Myocyte (in vitro differentiated cells): Measurements from ENCODE around the gene RAB7A. TPM values are rescaled to one million over a fixed set of nuclear protein-coding genes. Genes with fewer than 3 reads are reported as not detected.
A peak's percentile ranks its signal among the peaks of the same experiment; 100 is the strongest.

ENCODE experiments used
- DNase-seq: peaks from one replicate; pipeline ENCODE4 v3.0.0-alpha.2; 2012; ENCODE audit warnings: low read depth
- polyA plus RNA-seq: library from polyadenylated mRNA; unstranded; fragments of >200 nt; gene quantifications from one replicate; pipeline ENCODE4 v1.2.1, GENCODE V29; 2012; ENCODE audit warnings: missing spikeins
- total RNA-seq: library from RNA; depleted of rRNA; stranded (reverse); fragments of >200 nt; gene quantifications from 2 replicates; pipeline ENCODE4 v1.2.3, GENCODE V29; 2014

Gene RAB7A
- 73.2 and 109 TPM in 2 replicates for total RNA-seq
- 265 TPM for polyA plus RNA-seq

DNA sequence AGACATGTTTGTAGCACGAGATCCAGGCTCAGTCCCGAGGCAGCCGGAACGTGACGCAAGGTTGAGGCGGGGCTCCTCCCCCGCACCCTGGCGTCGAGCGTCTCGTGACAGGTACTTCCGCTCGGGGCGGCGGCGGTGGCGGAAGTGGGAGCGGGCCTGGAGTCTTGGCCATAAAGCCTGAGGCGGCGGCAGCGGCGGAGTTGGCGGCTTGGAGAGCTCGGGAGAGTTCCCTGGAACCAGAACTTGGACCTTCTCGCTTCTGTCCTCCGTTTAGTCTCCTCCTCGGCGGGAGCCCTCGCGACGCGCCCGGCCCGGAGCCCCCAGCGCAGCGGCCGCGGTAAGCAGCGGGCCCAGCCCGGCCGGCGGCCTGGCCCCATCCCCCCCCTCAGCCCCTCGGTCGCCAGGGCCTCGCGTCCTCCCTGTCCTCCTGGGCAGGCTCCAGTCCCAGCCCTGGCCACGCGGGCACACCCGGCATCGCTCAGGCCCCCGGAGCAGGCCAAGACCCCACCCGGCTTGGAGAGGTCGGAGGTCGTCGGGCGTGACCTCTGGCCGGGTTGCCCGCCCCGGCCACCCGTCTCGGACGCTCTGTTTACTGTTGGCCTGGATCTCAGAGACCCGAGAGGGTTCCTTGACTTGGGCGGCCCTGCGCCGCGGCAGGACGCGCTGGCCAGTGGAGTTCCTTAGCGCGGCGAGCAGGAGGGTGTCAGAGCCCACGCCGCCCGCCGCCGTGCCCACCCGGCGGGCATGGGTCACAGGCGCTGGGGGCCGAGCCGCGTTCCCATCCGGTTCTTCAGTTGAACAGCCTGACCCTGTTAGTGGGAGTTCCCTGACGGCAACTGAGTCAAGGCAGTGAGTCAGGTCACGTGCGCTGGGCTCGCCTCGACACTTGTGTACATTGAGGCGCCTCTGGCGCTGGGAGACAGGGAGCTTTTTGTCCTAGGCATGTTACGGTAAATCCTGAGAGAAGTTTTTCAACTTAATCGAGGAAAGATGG, at the start of gene RAB7A:
TSS of gene RAB7A (plus strand) at position 161 of the 994 bp plus-strand sequence. CDS start 69,185 bp downstream, outside the sequence.
- DNase-seq: peak; percentile 99

DNA sequence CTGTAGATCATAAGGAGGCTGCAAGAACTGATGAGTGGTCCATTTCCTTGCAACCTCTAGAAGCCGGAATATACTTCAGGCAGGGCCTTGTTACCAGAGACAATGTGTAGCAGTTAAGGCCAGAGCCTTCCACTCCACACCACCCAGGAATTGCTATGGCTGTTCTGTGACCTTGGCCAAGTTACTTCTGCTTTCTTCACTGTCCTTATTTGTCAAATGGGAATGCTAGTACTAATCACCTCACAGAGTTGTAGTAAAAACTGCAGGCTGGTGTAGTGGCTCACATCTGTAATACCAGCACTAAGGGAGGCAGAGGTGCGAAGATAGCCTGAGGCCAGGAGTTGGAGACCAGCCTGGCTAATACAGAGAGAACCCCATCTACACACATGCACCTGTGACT, 46.6 kb upstream of the RAB7A start:
- no peak for DNase-seq

DNA sequence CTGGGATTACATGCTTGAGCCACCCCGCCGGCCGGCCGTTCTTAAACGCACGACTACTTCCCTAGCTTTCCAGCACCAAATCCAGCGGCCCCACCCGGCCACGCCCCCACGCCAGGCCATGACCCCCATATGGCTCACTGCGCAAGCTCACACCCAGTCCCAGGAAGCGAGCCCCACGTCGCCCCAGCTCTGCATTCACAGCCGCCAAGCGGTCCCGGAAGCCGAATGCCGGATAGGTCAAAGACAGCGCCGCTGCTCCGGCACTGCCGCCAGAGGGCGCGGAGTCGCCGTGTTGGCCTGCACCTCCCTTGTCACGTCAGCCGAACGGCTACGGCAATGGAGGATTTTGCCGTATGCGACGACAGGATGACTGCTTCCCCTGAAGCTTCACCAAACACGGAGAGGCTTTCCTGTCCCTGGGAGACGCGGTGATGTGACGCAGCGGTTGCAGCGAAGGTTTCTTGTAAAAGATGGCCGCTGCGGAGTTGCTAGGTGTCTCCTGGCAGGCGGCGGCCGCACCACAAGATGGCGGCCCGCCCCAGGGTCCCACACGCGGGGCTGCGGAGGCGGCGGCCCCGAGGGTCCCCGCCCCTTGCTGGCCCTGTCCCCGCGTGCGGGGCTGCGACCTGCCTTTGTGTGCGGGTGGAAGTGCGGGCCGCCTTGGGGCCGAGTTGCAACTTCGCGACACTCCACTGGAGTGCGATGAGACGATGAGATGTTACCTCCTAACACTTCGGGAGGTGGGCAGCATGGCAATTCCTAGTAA, 45.2 kb upstream of the RAB7A start:
- DNase-seq: peak; percentile 98

DNA sequence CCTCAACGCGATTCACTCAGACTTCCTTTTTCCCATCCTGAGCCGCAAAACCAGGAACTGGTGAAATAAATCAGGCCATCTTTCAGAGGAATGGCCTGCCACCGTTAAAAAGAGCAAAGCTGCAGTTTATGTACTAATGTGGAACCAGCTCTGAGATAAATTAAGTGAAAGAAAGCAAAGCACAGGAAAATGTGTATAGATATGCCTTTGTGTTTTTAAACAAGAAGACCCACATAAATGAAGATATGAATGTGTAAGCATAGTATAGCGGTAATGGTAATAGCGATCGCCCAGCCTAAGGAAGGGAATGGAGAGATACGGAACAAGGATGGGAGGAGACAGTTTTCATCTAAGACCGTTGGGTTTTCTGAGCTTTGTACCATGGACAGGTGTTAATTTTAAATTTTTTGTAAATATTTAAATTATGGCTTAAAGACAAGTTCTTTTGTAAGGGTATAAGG, 44.6 kb upstream of the RAB7A start:
- no peak for DNase-seq

DNA sequence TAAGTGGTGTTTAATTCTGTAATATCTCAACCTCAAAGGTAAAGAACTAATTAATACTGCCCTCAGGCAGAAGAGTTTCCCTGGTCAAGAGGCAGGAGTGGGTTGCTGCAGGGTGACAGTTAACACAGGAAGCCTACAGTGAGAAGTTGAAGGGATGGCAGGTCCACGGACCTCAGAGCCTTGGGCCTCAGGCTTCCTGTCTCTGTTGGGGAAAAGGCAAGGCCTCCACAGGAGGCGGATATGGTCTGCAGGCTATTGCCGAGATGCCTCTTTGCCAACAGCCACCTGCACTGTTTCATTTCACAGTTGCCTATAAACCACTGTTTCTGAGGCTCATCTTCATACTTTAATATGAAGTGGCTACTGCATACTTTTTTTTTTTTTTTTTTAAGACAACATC, 42.0 kb upstream of the RAB7A start:
- DNase-seq: no peak

DNA sequence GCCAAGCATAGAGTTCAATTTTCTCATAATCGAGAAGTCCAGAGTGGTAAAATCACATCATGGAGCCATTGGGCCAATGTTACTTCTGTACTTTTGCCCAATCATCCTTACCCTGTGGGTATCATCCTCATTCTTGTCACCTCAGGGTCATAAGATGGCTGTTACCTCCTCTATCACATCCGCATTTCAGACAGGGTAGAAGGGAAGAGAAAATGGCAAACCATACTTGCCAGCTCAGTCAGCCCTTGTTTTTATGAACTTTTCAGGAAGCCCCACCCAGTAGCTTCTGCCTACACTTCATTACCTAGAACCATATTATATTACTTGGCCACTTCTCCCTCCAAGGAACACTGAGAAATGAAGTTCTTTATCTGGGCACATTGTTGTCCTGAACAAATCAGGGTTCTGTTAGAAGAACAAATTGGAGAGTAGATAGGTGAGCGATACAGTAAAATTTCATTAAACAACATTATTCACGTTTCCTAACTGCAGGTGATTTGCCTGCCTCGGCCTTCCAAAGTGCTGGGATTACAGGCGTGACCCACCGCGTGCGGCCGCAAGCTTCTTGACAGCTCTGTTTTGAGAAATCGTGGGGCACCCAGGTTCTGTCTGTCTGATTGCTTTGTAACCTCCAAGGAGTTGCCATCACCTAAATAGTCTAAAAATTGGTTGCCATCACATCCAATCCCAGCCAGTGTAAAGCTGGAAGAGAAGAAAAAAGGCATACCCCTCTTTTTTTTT, 40.8 kb upstream of the RAB7A start:
- no peak for DNase-seq

DNA sequence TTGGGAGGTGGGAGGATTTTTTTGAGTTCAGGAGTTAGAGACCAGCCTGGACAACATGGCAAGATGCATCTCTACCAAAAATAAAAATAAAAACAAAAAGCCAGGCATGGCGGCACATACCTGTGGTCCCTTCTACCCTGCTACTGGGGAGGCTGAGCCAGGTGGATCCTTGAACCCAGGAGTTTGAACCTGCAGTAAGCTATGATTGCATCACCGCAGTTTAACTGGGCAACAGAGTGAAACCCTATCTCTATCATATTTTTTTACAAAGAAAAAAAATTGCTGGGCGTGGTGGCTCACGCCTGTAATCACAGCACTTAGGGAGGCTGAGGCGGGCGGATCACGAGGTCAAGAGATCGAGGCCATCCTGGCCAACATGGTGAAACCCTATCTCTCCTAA, 39.5 kb upstream of the RAB7A start:
- DNase-seq: no peak

DNA sequence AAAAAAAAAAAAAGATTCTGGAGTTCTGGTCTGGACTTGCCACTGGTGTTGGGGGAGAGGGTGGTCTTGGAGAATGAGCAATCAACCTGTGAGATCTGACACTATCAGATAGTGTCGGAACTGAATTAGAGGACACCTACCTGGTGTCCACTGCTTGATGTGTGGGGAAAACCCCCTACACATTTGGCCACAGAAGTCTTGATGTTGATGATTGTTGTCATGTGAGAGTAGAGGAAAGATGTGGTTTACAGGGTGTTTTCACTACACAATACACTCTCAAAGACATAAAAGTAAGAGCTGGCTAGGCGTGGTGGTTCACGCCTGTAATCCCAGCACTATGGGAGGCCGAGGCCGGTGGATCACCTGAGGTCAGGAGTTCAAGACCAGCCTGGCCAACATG, 36.9 kb upstream of the RAB7A start:
- no peak for DNase-seq

DNA sequence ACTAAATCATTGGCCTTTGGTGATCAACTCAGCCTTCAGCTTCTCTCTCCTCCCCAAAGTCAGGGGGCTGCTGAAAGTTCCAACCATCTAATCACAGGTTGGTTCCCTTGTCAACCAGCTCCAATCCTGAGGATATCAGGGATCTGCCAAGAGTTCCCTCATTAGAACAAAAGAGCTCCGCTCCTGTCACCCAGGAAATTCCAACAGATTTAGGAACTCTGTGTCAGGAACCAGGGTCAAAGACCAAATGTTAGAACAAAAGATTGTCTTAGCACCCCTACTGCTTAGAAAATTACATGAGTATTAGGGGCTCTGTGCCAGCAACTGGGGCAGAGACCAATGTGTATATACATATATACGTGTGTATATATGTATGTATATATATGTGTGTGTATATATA, 32.3 kb upstream of the RAB7A start:
- no peak for DNase-seq

DNA sequence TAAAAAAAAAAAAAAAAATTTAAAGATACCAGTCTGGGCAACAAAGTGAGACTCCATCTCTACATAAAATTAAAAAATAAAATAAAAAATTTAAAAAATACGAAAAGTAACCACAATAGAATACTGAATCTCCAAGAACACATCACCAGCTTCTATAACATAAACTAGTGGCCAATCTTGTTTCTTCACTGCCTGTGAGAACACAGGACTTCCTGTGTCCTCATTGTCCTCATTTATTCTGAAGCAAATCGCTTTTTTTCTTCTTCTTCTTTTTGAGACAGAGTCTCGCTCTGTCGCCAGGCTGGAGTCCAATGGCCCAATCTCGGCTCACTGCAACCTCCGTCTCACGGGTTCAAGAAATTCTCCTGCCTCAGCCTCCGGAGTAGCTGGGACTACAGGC, 28.6 kb upstream of the RAB7A start:
- DNase-seq: no peak

DNA sequence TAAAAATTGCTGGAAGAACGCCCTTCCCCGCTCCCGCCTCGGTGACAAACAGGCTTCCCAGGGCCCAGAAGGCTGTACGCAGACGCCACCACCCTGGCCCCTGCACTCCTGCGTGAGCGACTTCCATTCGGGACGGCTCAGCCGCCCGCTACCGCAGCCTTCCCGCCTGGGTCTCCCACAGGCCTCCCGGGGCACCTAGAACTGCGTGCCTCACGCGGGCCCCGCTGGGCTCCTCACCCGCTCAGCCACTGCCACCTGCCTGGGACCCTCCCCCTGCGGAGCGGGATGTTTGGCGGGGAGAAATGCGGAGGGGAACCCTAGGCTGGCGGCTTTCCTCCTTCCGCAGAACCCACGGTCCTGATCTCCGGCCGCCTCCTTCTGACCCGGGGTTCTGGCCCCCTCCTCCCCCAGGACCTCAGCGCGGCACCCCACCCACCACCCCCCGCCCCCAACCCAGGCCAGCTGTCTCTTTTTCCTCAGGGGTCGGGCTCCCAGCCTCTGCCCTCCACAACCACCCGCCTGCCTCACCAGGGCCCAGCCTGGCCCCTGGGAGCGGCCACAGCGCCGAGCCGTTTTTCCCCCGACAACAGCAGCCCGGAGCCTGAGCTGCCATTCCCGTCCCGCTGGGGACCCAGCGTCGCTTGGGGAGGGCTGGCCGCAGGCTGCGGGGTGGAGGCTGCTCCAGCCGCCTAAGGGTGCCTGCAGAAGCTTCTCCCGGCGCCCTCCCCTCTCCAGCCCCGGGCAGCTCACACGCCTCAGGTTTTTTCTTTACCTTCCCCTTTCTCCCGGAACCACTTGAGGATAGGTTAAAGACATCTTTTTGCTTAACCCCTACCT, 27.6 kb upstream of the RAB7A start:
- DNase-seq: peak; percentile 19

DNA sequence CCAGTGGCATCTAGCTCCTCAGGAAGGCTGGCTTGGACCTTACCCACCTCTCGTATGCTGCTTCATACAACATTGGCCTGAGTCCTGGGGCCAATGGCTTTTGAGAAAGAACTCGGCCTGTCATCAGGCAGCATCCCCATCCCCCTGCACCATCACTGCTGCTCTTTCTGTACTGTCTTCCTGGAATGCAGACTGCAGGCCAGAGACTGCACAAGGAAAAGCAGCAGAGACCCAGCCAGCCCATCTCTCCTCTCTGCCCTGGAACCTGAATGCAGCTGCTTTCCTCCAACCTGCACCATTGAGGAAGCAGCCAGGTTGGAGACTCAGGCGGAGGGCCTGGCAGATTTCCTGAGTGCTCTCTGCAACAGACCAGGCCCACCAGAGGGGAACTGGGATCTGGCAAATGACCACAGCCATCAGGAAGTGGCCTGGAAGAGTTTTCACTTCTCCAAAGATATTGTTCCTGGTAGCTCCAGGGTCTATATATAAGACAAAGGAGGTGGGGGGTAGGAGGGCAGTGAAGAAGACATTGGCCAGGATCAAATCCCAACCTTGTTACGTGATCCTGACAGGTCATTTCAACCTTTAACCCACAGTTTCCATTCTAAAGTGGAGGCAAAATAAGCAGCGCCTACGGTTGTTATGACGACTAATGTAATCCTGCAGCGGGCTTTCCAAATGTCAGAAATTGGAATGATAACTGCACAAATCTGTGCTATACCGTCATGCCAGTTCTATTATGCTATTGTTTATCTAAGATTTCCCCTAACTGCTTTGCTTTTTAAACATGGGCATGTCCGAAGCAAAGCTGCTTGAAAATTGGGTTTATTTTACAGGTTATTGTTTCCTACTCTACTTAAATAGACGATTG, 24.4 kb upstream of the RAB7A start:
- DNase-seq: no peak

DNA sequence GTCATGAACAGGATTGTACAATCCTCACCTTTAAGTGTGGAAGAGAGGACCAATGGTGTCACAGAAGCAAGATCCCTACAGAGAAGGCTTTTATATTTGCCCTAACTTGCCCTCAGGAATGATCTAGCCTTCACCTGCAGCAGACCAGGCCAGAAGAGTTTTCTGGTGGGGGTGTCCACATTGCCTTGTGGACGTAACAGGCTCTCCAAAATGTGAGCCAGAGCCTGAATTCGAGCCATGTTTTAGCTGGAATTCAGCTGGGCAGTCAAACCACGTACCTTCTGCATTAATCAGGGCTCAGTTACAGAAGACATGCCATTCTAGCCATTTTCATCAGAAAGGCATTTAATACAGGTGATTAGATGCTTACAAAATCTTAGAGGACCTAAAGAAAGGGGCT, 23.6 kb upstream of the RAB7A start:
- DNase-seq: no peak

DNA sequence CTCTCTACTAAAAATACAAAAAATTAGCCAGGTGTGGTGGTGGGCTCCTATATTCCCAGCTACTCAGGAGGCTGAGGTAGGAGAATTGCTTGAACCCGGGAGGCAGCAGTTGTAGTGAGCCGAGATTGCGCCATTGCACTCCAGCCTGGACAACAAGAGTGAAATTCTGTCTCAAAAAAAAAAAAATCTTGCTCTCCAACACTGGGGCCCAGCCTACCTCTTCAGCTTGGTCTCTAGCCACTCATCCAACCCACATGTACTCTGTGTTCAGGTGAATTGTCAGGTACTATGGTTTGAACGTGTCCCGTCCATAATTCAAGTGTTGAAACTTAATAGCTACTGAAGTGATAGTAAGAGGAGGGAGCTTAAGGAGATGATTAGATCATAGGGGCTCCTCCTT, 22.4 kb upstream of the RAB7A start:
- no peak for DNase-seq

DNA sequence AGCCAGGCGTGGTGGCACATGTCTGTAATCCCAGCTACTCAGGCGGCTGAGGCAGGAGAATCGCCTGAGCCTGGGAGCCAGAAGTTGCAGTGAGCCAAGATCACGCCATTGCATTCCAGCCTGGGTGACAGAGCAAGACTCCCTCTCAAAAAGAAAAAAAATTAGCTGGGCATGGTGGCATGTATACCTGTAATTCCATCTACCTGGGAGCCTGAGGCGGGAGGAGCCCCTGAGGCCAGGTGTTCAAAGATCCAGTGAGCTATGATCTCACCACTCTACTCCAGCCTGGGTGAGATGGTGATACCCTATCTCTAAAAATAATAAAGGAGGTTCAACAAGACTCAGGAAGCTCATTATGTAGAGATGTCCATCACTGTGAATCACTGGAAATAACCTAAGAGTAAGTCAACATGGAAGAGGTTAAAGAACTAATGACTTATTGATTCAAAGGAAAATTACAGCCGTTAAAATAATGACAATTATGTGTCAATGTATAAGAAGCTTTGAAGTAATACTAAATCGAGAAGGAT, 19.8 kb upstream of the RAB7A start:
- no peak for DNase-seq

DNA sequence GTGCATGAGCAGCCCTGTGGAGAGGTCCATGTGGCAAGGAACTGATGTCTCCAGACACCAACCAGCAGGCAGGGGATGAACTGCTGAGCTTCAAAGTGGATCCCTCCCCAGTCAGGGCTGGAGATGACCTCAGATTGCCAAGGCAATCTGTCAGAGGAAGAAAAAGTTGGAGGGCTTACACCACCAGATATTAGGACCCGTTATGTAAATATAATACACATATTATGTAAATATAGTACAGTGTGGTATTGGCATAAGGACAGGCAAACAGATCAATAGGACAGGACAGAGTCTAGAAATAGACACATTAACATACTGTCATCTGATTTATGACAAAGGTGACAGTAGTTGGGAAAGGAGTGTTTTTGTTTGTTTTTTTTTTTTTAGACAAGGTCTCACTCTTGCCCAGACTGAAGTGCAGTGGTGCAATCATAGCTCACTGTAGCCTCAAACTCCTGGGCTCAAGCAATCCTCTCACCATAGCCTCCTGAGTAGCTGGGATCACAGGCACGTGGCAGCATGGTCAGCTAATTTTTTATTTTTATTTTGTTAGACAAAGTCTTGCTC, 18.0 kb upstream of the RAB7A start:
- DNase-seq: no peak

DNA sequence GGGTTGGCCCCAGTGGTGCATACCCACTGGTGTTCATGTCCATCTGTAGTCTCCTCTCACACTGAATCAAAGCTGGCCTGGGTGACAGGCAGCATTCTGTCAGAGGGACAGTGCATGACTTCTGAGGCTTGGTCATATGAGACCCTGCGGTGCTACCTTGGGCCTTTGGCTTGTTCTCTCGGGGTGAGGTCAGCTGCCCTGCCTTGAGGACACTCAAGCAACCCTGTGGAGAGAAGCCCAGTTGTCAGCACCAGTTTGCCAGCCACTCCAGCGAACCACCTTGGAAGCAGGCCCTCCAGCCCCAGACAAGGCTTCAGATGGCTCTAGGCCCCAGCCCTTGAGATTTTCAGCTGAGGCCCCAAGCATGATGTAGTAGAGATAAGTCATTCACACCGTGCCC, 16.9 kb upstream of the RAB7A start:
- no peak for DNase-seq

DNA sequence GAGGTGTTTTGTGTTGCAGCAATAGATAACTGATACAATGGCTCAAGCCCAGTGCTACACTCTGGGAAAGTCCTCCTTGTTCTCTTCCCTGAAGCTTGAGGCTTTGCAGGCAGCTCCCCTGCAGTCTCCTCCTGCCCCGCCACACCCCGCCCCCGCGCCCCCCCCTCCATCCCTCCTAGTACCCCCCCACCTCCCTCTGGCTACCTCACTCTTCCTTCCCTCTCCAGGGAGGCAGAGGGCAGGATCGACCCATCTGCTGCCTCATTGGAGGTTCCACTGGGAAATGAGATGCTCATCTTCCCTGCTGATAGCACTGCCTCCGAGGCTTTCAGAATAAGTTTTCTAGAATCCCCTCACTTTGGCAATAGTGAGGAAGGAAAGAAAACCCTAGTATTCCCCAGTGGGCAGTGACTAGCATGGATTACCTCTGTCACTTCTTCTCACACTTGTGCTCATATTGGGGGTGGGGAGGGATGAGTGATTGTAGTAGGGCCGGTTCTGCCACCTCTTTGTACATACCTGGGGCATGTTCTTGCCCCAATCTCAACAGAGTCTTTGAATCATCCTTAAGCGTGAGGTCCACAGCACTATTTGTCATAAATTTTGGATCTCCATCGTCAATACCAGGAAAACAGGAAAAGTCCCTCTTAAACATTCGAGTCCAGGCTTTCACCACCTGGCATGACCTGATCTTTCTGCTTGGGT, 16.3 kb upstream of the RAB7A start:
- no peak for DNase-seq
